ENCODE data around the gene KAZALD1.

DNA sequence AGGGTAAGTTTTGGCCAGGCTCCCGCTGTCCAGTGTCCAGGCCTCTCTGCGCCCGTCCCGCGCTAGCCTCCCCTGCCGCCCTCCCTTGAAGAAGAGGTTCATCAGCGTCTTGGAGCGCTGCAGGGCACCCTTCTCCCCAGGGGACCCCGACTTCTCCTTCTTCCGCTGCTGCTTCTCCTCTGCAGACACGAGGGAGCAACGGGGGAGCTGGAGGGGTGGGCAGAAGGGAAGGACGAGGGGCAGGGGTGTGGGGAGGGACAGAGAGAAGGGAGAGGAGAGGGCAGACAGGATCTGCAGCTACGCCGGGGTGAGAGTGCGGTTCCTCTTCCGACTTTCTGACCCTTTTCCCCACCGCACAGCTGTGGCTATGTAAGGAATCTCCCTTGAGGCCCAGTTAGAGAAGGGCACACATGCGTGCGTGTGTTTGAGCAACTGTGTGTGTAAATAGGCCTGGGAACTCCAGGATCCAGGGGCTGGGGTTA, 43.6 kb upstream of the KAZALD1 start:
- TF ChIP-seq, protein P1, sequence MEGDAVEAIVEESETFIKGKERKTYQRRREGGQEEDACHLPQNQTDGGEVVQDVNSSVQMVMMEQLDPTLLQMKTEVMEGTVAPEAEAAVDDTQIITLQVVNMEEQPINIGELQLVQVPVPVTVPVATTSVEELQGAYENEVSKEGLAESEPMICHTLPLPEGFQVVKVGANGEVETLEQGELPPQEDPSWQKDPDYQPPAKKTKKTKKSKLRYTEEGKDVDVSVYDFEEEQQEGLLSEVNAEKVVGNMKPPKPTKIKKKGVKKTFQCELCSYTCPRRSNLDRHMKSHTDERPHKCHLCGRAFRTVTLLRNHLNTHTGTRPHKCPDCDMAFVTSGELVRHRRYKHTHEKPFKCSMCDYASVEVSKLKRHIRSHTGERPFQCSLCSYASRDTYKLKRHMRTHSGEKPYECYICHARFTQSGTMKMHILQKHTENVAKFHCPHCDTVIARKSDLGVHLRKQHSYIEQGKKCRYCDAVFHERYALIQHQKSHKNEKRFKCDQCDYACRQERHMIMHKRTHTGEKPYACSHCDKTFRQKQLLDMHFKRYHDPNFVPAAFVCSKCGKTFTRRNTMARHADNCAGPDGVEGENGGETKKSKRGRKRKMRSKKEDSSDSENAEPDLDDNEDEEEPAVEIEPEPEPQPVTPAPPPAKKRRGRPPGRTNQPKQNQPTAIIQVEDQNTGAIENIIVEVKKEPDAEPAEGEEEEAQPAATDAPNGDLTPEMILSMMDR (IDR thresholded peaks at IDR 0.05): no peak
- no peak for TF ChIP-seq POLR2AphosphoS5 (IDR thresholded peaks at IDR 0.05)
- TF ChIP-seq POLR2A (IDR thresholded peaks at IDR 0.05): no peak
